Stimulated activated CD4-positive, alpha-beta T cell treated with anti-CD3 and anti-CD28 coated beads, Interleukin-4, amount 100 ng/mL, for 1 hour (primary cell): Measurements from ENCODE around the gene NOL9.

Experiments
- DNase-seq: peaks from one replicate; pipeline ENCODE4 v3.0.0-alpha.2; 2020

The NOL9 gene

DNA sequence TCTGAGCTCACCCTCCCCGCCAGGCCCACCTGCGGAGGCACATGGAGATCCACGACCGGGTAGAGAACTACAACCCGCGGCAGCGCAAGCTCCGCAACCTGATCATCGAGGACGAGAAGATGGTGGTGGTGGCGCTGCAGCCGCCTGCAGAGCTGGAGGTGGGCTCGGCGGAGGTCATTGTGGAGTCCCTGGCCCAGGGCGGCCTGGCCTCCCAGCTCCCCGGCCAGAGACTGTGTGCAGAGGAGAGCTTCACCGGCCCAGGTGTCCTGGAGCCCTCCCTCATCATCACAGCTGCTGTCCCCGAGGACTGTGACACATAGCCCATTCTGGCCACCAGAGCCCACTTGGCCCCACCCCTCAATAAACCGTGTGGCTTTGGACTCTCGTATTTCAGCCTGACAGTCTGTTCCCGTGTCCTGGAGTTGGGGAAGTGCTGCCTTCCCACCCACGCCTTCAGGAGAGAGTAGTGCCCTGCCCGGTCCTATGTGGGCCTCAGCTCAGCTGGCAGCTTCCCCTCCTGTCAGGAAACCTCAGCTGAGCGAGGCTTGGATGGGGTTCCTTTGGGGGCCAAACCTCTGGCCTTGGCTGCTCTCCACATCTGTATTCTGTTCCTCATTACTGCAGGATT, 34.7 kb upstream of the NOL9 start:
- no peak for DNase-seq

DNA sequence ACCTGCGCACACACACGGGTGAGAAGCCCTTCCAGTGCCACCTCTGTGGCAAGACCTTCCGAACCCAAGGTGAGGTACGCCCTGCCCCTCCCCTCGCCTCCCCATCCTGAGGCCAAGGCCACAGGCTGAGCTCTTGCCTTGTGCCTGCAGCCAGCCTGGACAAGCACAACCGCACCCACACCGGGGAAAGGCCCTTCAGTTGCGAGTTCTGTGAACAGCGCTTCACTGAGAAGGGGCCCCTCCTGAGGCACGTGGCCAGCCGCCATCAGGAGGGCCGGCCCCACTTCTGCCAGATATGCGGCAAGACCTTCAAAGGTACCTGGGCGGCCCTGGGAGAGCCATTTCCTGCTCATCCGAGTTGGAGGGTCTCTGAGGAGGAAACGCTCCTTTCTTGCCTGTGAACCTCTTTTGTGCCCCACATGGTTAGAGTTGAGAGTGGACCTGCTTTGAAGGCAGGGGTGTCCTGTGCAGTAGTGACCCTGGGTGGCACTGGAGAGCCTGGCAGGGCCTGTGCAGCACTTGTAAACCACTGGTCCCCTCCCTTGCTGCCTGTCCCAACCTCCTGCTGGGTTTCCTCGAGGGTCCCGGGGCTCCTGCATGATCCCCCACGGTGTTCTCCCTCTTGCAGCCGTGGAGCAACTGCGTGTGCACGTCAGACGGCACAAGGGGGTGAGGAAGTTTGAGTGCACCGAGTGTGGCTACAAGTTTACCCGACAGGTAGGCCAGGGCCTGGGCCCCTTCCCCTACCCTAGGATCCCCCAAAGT, 34.0 kb upstream of the NOL9 start:
- DNase-seq = no peak

DNA sequence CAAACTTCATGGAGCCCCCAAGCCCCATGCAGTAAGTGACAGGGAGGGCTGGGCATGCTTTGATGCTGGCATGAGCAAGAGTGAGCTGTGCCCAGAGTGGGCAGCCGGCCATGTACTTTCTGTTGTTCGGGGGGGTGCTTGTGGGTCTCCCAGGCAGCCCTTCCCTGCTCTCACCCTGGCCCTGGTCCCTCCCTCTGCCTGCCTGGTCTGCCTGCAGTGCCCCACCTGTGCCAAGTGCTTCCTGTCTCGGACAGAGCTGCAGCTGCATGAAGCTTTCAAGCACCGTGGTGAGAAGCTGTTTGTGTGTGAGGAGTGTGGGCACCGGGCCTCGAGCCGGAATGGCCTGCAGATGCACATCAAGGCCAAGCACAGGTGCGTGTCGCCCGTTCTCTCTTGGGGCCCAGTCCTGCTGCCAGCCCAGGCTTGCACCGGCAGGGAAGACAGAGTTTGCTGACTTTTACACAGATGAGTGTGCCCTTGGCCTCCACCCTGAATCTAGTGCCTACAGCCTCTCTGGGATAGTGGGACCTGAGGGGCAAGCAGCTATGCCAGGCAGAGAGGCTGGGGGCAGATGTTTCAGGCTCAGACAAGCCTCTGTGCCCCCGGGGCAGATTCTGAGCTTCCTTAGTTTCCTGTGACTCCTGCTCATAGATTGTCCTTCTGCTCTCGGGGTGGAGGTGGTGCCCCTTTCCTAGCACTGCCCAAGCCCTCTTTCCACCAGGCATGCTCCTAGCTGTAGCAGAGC, 33.1 kb upstream of the NOL9 start:
- DNase-seq = no peak

DNA sequence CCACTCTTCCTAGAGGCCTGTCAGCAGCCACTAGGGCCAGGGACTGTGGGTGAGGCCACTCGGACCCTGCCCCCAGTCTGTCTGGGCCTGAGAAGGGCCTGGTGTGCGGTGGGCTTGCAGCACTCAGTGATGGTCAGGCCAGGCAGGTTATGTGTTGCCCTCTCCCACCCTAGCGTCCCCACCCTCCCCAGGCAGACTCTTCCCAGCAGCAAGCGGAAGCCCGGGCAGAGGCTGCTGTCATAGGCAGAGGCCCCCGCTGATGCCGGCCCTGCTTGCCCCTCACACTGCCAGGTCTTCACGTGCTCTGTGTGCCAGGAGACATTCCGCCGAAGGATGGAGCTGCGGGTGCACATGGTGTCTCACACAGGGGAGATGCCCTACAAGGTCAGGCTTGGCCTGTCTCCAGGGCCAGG, 32.1 kb upstream of the NOL9 start:
- no peak for DNase-seq

DNA sequence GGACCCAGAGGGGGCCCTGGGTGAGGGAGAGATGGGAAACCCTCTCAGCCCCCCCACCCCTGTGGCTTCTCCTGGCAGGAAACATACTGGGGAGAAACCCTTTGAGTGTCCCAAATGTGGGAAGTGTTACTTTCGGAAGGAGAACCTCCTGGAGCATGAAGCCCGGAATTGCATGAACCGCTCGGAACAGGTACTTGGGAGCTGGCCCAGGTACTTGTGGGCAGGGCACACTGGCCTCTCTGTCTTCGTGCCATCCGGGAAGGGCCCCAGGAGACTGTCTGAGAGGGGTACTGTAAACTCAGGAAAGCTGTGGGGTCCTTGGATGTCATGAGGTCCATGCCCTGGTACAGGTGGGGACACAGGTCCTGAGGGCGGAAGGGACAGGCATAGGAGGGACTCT, 31.5 kb upstream of the NOL9 start:
- DNase-seq = no peak

DNA sequence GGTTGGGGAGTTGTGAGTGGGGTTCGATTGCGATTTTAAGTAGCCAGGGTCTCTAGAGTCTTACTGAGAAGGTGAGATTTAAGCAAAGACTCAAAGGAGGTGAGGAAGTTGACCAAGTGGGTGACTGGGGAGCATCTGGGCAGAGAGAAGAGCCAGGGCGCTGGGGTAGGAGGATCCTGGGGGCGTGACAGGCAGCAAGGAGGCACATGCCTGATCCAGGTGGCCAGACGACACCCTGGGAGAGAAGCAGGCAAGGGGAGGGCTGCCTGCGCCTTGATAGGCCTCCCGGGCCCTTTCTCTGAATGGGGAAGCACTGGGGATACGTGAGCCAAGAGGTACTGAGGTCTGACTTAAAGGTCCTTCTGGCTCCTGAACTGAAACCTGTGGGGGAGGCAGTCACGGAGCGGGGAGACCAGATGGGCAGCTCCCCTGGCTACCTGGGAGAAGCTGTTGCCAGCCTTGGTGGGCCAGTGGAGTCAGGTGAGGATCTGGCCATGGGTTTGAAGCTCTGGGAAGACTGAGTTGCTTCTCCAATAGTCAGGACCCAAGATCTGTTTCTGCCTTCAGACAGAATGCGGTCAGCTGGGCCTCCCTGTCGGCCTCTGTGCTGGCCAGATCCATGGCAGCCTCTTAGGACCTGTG, 30.9 kb upstream of the NOL9 start:
- no peak for DNase-seq

DNA sequence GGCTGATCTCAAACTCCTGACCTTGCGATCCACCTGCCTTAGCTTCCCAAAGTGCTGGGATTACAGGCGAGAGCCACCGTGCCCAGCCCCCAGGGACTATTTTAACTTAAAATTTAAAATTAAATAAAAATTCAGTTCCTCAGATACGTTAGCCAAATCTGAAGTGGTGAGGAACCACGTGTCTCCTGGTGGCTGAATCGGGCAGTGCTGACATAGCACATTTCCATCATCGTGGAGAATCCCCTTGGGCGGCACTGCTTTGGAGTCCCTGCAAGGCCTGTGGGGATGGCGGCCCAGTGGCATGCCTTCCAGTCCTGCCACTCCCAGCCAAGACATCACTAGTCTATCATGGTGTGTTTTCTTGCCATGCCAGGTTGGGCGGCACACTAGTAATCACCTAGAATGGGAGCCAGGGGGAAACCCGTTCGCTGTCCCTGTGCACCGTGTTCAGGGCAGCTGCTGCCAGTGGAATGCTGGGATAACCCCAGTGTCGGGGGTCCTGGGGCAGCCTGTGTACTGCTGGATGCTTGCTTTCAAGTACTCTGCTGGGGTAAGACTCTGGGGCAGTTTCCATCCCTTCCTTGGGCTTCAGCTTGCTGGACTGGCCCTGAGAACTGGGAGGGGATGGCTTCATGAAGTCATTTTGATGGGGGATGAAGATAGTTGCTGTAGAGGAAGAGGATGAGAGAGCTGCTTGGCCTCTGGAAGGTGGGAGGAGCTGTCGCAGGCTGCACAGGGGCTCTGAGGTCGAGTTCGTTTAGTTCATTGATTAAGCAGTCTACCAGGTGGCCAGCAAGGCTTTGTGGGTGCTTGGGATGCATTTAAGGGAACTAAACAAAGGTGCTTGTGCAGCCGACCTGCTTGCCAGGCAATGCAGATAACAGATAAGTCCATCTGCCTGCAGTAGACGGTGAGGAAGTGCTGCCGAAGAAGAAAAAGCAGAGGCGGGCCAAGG, 30.1 kb upstream of the NOL9 start:
- no peak for DNase-seq

DNA sequence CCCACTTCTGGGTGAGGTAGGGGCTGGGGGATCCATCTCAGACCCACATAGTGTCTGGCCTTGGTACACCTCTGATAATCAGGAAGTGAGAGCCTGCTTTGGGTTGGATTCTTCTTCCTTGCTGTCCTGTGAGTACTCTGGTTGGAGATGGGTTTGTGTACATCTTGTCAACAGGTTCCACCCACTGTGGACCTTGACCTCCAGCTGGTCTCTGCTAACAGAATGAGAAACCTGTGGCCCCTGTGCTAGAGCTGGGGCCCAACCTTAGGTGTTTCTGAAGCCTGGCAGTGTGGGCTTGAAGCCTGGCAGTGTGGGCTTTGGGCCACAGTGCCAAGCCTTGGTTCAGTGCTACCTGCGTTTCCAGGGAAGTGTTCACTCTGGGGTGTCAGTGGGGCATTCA, 28.1 kb upstream of the NOL9 start:
- no peak for DNase-seq

DNA sequence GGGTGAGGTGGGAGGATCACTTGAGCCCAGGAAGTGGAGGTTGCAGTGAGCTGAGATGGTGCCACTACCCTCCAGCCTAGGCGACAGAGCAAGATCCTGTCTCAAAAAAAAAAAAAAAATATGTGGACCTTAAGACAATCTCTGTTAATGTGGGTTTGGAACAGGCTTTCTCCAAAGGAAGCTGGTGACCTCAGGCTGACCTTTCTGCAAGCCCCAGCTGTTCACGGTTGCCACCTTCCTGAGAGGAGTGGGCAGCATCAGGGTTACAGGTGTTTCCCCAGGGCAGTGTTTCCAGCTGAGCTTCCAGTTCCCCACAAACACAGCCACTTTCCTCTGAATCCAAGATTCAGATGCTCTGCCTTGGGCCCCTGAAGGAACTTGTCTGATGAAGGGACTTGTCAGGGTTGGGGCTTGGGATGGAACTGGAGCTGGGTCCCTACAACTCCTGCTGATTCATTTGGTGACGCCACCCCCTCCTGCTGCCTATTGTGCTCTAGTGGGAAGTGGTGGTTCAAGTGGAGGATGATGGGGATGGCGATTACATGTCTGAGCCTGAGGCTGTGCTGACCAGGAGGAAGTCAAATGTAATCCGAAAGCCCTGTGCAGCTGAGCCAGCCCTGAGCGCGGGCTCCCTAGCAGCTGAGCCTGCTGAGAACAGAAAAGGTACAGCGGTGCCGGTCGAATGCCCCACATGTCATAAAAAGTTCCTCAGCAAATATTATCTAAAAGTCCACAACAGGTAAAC, 27.4 kb upstream of the NOL9 start:
- no peak for DNase-seq

DNA sequence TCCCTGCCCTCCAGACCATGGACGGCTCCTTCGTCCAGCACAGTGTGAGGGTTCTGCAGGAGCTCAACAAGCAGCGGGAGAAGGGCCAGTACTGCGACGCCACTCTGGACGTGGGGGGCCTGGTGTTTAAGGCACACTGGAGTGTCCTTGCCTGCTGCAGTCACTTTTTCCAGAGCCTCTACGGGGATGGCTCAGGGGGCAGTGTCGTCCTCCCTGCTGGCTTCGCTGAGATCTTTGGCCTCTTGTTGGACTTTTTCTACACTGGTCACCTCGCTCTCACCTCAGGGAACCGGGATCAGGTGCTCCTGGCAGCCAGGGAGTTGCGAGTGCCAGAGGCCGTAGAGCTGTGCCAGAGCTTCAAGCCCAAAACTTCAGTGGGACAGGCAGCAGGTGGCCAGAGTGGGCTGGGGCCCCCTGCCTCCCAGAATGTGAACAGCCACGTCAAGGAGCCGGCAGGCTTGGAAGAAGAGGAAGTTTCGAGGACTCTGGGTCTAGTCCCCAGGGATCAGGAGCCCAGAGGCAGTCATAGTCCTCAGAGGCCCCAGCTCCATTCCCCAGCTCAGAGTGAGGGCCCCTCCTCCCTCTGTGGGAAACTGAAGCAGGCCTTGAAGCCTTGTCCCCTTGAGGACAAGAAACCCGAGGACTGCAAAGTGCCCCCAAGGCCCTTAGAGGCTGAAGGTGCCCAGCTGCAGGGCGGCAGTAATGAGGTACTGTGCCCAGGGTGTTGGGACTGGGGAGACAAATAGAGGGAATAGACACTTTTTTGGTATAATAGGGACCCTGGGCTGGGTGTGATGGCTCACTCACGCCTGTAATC, 26.5 kb upstream of the NOL9 start:
- DNase-seq = no peak

DNA sequence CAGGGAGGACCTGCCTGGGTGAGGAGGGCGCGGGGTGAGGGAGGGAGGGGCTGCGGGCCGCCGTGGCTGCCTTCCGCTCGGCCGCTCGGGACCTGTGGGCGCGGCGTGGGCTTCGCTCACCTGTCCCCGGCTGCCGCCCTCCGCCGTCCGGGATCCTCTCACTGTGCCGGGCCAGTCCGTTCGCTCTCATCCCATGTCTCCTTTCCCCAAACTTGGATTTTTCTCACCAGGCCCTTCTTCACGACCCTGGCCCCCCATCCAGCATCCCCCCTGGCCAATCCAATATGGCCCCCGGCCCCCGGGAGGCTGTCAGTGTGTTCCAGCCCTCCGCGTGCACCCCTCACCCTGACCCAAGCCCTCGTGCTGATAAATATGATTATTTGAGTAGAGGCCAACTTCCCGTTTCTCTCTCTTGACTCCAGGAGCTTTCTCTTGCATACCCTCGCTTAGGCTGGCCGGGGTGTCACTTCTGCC, 25.8 kb upstream of the NOL9 start:
- no peak for DNase-seq

DNA sequence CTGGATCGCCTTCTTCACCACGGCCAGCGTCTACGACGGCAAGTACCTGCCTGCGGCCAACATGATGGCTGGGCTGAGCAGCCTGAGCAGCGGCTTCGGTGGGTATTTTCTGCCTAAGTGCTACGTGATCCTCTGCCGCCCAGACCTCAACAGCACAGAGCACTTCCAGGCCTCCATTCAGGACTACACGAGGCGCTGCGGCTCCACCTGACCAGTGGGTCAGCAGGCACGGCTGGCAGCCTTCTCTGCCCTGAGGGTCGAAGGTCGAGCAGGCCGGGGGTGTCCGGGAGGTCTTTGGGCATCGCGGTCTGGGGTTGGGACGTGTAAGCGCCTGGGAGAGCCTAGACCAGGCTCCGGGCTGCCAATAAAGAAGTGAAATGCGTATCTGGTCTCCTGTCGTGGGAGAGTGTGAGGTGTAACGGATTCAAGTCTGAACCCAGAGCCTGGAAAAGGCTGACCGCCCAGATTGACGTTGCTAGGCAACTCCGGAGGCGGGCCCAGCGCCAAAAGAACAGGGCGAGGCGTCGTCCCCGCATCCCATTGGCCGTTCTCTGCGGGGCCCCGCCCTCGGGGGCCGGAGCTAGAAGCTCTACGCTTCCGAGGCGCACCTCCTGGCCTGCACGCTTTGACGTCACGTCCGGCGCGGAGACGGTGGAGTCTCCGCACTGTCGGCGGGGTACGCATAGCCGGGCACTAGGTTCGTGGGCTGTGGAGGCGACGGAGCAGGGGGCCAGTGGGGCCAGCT, 25.2 kb upstream of the NOL9 start, which contains the start of gene ZBTB48:
Gene ZBTB48, plus strand, starts transcription at position 621 of the 745 bp plus-strand sequence. CDS start 616 bp downstream, outside the sequence.
- DNase-seq = peak; percentile 98

DNA sequence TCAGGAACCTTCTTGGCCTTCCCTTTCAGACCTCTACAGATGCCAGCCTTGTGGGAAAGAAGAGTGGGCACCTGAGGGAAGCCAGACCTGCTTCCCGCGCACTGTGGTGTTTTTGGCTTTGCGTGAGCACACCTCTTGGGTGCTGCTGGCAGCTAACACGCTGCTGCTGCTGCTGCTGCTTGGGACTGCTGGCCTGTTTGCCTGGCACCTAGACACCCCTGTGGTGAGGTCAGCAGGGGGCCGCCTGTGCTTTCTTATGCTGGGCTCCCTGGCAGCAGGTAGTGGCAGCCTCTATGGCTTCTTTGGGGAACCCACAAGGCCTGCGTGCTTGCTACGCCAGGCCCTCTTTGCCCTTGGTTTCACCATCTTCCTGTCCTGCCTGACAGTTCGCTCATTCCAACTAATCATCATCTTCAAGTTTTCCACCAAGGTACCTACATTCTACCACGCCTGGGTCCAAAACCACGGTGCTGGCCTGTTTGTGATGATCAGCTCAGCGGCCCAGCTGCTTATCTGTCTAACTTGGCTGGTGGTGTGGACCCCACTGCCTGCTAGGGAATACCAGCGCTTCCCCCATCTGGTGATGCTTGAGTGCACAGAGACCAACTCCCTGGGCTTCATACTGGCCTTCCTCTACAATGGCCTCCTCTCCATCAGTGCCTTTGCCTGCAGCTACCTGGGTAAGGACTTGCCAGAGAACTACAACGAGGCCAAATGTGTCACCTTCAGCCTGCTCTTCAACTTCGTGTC, 24.5 kb upstream of the NOL9 start:
- no peak for DNase-seq

DNA sequence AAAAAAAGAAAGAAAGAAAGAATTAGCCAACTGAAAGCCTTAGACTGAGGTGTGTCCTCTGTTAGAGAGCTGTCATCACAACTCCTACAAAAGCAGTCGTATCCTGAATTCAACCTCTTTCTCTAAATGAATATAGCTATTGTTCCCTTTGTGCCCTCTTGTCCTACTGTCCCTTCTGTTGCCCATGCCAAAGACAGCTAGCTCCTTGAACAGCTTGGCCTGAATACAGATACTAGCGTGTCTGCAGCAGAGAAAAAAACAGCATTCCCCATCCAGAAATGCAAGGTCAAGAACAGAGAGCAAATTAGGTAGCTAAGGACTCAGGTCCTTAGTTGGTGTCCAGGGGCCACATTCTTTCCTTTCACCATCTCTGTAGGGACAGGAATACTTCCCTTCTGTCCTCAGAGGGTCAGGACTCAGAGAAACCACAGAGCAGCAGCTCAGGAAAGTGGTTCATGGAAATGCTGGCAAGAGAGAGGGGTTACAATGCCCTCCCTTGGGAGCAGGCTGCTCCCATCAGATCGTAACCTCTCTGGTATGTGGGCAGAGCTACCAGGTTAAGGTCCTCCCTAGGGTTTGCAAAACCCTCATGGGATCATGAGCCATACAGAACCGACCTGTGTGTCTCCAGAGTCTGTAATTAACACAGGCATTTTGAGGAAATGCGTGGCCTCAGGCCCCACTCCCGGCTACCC, 23.7 kb upstream of the NOL9 start:
- no peak for DNase-seq

DNA sequence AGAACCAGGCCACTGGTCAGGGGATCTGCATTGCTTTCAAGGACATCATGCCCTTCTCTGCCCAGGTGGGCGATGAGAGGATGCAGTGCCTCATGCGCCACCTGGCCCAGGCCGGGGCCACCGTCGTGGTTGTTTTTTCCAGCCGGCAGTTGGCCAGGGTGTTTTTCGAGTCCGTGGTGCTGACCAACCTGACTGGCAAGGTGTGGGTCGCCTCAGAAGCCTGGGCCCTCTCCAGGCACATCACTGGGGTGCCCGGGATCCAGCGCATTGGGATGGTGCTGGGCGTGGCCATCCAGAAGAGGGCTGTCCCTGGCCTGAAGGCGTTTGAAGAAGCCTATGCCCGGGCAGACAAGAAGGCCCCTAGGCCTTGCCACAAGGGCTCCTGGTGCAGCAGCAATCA, 20.5 kb upstream of the NOL9 start:
- DNase-seq = no peak

DNA sequence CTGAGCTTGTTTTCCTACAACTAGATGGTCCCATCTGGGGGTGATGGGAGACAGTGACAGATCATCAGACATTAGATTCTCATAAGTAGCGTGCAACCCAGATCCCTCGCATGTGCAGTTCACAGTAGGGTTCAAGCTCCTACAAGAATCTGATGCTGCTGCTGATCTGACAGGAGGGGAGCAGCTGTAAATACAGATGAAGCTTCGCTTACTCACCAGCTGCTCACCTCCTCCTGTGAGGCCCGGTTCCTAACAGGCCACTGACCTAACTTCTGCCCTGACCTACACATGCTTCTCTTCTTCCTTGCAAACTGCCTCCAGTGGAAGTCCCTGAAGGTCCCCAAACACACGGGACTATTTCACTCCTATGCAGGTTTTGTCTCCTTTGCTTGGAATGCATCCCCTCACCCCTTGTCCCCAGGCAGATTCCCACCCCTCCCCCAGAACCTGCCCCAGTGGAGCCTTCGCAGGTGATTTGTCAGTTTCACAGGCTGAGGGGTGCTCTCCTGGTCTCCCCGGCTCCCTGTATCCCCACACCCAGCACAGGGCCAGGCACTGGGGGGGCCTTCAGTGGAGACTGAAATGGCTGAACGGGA, 19.8 kb upstream of the NOL9 start:
- no peak for DNase-seq

DNA sequence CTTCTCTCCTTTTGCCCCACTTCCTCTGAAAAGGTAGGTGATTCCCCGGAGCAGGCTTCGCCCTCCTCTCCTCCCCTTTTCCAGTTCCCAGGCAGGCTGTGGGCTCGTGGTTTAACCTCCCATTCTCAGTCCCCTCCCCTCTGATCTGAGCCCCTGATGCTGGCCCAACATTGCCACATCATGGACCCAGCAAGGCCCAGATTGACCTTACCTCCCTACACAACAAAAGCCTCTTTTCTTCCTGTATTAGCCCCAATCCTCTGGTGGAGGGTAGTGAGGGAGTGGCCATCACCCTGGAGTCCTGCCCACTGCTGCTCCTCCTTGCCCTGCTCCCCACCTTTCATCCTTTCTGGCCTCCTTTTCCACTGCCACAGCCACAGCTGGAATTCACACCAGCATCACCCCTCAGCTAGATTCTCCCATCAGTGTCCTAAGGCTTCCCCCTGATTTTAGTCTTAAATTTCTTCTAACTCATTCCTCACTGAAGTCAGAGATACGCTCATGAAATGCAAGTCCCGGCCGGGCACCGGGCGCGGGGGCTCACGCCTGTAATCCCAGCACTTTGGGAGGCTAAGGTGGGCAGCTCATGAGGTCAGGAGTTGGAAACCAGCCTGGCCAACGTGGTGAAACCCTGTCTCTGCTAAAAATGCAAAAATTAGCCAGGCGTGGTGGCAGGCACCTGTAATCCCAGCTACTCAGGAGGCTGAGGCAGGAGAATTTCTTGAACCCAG, 18.5 kb upstream of the NOL9 start:
- no peak for DNase-seq
